Fibroblast of lung (primary cell): ENCODE results near the gene OR5AU1. TPM values are rescaled to one million over a fixed set of nuclear protein-coding genes. Genes with fewer than 3 reads are reported as not detected.

Source experiments
- DNase-seq, 2 donors: peaks; one replicate each; pipeline versions ENCODE4 v3.0.0 to v3.0.0-alpha.2; 2010; ENCODE audit warnings: low read depth in 2 of 2
- H2AFZ ChIP-seq: 2 replicates; pipeline ENCODE4 v1.5.1; 2012; ENCODE audit warnings: low read length, control low read depth, inconsistent platforms
- H3K27ac ChIP-seq: 2 replicates; pipeline ENCODE4 v1.5.1; 2011; ENCODE audit warnings: low read length, control low read depth; ENCODE audit not compliant: insufficient read depth
- H3K27me3 ChIP-seq: 2 replicates; pipeline ENCODE4 v1.5.1; 2011; ENCODE audit warnings: mild to moderate bottlenecking, low read length; ENCODE audit not compliant: control insufficient read depth, insufficient read depth
- H3K36me3 ChIP-seq: 2 replicates; pipeline ENCODE4 v1.5.1; 2011; ENCODE audit warnings: low read length; ENCODE audit not compliant: control insufficient read depth, insufficient read depth
- H3K4me1 ChIP-seq: 2 replicates; pipeline ENCODE4 v1.5.1; 2011; ENCODE audit warnings: low read length; ENCODE audit not compliant: control insufficient read depth, insufficient read depth; ENCODE audit errors: extremely low read depth
- H3K4me2 ChIP-seq: 2 replicates; pipeline ENCODE4 v1.5.1; 2011; ENCODE audit warnings: low read length, control low read depth; ENCODE audit not compliant: insufficient read depth; ENCODE audit errors: extremely low read depth
- H3K4me3 ChIP-seq, 4 experiments: fragments of 200-600 bp in 1 of 4; sonication (generic) in 1 of 4; replicated peaks in 1 of 4; 2 replicates each; pipeline ENCODE4 v1.5.1; 2011 to 2016; ENCODE audit warnings: low read length in 4 of 4, low read depth in 3 of 4, mild to moderate bottlenecking in 3 of 4, control low read depth in 2 of 4, inconsistent platforms in 1 of 4, mixed read lengths in 1 of 4; ENCODE audit not compliant: insufficient read depth in 1 of 4; ENCODE audit errors: control extremely low read depth in 1 of 4
- H3K79me2 ChIP-seq: 2 replicates; pipeline ENCODE4 v1.5.1; 2012; ENCODE audit warnings: mild to moderate bottlenecking, low read length, inconsistent platforms; ENCODE audit not compliant: control insufficient read depth, insufficient read depth
- H3K9ac ChIP-seq: 2 replicates; pipeline ENCODE4 v1.5.1; 2011; ENCODE audit warnings: mild to moderate bottlenecking, low read length, control low read depth; ENCODE audit not compliant: insufficient read depth
- H3K9me3 ChIP-seq: 2 replicates; pipeline ENCODE4 v1.5.1; 2012; ENCODE audit warnings: low read depth, low read length; ENCODE audit not compliant: control insufficient read depth, insufficient read depth
- H4K20me1 ChIP-seq: 2 replicates; pipeline ENCODE4 v1.5.1; 2011; ENCODE audit warnings: low read length; ENCODE audit not compliant: control insufficient read depth, insufficient read depth; ENCODE audit errors: extremely low read depth
- CTCF ChIP-seq, 2 donors: IDR thresholded peaks in 1 of 2; conservative IDR thresholded peaks in 1 of 2; 1 replicate in 1 of 2; 2 replicates in 1 of 2; pipeline ENCODE4 v1.5.1; 2011 to 2012; ENCODE audit warnings: low read length in 2 of 2, control low read depth in 1 of 2, inconsistent platforms in 1 of 2, low read depth in 1 of 2, mild to moderate bottlenecking in 1 of 2
- EZH2 ChIP-seq: IDR thresholded peaks from 2 replicates; pipeline ENCODE4 v1.5.1; 2012; ENCODE audit warnings: low read length, control low read depth, mild to moderate bottlenecking; ENCODE audit errors: missing control alignments
- polyA plus RNA-seq, 2 donors: library from polyadenylated mRNA; depleted of rRNA in 1 of 2; stranded (reverse) in 1 of 2; unstranded in 1 of 2; fragments of >200 nt; gene quantifications; 2 replicates each; pipeline ENCODE4 v1.2.1, GENCODE V29; 2011 to 2012; ENCODE audit warnings: missing spikeins in 1 of 2
- total RNA-seq: library from RNA; depleted of rRNA; stranded (reverse); fragments of >200 nt; gene quantifications from 2 replicates; pipeline ENCODE4 v1.2.1, GENCODE V29; 2014

Gene OR5AU1
- total and polyA plus RNA-seq, 2 donors (not counting 1 experiment from before 2014, with no cell fraction given), result not detected

GRCh38 chr14:21203470-21204166 is 47.8 kb upstream of the OR5AU1 start:
- Histone ChIP-seq H4K20me1 (no peaks in the 10 kb centered on the region), H3K36me3 (peaks cover 11% of the 10 kb centered on the region), H3K79me2 (no peaks in the 10 kb centered on the region), H3K9me3 (no peaks in the 10 kb centered on the region), H3K27me3 (no peaks in the 10 kb centered on the region), H3K9ac (no peak overlapping the region), H3K27ac (no peak overlapping the region), H3K4me2 (no peak overlapping the region), H3K4me1 (no peaks in the 10 kb centered on the region), H3K4me3 (no peak overlapping the region), H2AFZ (no peak overlapping the region)
- no peak for DNase-seq
- no peak for TF ChIP-seq CTCF (conservative IDR thresholded peaks at IDR 0.05 in 1 of 2, IDR thresholded peaks at IDR 0.05 in 1 of 2; ENCODE audit: low read depth in 1 of 2, low read length in 2 of 2)
- TF ChIP-seq EZH2, result no peak

GRCh38 chr14:21202463-21203358 is 46.8 kb upstream of the OR5AU1 start:
- H3K4me3 ChIP-seq, result no peak overlapping the region
- H4K20me1 ChIP-seq, result no peaks in the 10 kb centered on the region
- H3K9me3 ChIP-seq, result no peaks in the 10 kb centered on the region
- no peak overlapping the region for H3K27ac ChIP-seq
- TF ChIP-seq CTCF (conservative IDR thresholded peaks at IDR 0.05 in 1 of 2, IDR thresholded peaks at IDR 0.05 in 1 of 2; ENCODE audit: low read depth in 1 of 2, low read length in 2 of 2), result no peak
- TF ChIP-seq EZH2, result no peak
- no peak overlapping the region for H3K4me2 ChIP-seq
- H3K4me1 ChIP-seq, result no peaks in the 10 kb centered on the region
- no peak overlapping the region for H3K9ac ChIP-seq
- no peak for DNase-seq
- H3K27me3 ChIP-seq, result no peaks in the 10 kb centered on the region
- H3K79me2 ChIP-seq, result no peaks in the 10 kb centered on the region
- H2AFZ ChIP-seq, result no peak overlapping the region
- peaks cover 8% of the 10 kb centered on the region for H3K36me3 ChIP-seq

- DNase-seq, result no peak
- H3K4me2 ChIP-seq, result no peak overlapping the region
These were observed 46.0 kb upstream of the OR5AU1 start for GRCh38 chr14:21201732-21202462.

More at GRCh38 chr14:21201732-21202462, 46.0 kb upstream of the OR5AU1 start:
- TF ChIP-seq EZH2 (no peak), CTCF (conservative IDR thresholded peaks at IDR 0.05 in 1 of 2, IDR thresholded peaks at IDR 0.05 in 1 of 2; ENCODE audit: low read depth in 1 of 2, low read length in 2 of 2) (no peak)
- Histone ChIP-seq H2AFZ (no peak overlapping the region), H3K36me3 (peaks cover 3% of the 10 kb centered on the region), H3K9me3 (no peaks in the 10 kb centered on the region), H3K4me3 (no peak overlapping the region), H3K9ac (no peak overlapping the region), H3K79me2 (no peaks in the 10 kb centered on the region), H3K4me1 (no peaks in the 10 kb centered on the region), H3K27ac (no peak overlapping the region), H4K20me1 (no peaks in the 10 kb centered on the region), H3K27me3 (no peaks in the 10 kb centered on the region)
